ENCODE data around the gene COL19A1. TPM values are rescaled to one million over a fixed set of nuclear protein-coding genes. Genes with fewer than 3 reads are reported as not detected.

The COL19A1 gene
- total RNA-seq, 4 donors from 2014 or later = 0.35 to 5.0 (median 0.62) TPM

DNA sequence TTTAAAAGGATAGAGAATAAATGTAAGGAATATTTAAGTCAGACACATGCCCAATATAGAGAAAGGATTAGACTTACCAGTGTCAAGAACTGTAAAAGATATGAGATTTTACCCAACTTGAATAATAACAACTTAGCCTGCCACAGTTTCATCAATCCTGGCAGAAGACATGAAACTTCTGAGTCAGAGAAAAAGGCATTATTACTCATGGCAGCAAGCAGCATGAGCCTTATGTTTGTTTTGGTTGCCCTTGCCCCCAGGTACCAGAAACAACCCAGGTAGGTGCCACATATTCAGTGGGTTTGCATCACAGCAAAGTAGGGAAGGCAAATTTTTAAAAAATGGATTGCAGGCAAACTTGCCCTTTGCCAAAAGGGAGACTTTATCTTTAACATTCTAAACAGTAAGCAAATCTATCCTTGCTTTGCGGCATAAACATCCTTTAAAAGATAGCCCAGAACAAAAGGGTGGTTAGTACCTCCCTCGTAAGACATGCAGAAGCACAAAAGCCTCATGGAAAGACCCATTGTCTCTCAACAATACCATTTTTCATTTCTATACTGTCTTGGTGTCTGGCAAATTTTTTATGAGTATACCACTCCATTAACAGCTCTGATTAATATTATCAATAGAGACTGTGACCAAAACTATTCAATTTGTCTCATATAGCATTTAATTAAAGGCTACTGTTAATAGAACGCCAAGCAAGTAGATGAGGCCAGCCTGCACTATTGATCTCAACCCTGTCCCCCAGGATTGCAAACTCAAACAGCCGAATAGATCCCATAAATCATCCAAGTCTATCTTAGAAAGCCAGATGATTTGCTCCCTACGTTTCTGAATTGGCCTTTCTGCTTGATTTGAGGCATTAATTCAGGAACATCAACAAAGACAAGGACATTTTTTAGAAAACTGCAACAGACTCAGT is 185.1 kb downstream of the COL19A1 start:
- no peaks in the 10 kb centered on the region for H3K9me3 ChIP-seq
- H3K27ac ChIP-seq = no peak overlapping the region
- TF ChIP-seq, protein P1, sequence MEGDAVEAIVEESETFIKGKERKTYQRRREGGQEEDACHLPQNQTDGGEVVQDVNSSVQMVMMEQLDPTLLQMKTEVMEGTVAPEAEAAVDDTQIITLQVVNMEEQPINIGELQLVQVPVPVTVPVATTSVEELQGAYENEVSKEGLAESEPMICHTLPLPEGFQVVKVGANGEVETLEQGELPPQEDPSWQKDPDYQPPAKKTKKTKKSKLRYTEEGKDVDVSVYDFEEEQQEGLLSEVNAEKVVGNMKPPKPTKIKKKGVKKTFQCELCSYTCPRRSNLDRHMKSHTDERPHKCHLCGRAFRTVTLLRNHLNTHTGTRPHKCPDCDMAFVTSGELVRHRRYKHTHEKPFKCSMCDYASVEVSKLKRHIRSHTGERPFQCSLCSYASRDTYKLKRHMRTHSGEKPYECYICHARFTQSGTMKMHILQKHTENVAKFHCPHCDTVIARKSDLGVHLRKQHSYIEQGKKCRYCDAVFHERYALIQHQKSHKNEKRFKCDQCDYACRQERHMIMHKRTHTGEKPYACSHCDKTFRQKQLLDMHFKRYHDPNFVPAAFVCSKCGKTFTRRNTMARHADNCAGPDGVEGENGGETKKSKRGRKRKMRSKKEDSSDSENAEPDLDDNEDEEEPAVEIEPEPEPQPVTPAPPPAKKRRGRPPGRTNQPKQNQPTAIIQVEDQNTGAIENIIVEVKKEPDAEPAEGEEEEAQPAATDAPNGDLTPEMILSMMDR (IDR thresholded peaks at IDR 0.05) = no peak
- no peak for TF ChIP-seq POLR2A (IDR thresholded peaks at IDR 0.05)
- H3K27me3 ChIP-seq = no peaks in the 10 kb centered on the region
- DNase-seq = no peak
- no peaks in the 10 kb centered on the region for H3K4me1 ChIP-seq
- no peak overlapping the region for H3K4me3 ChIP-seq
- no peaks in the 10 kb centered on the region for H3K36me3 ChIP-seq

GRCh38 chr6:70059039-70059719 is 192.8 kb downstream of the COL19A1 start:
- H3K4me3 ChIP-seq = no peak overlapping the region
- no peak for DNase-seq
- no peak overlapping the region for H3K27ac ChIP-seq
- no peak for TF ChIP-seq POLR2A (IDR thresholded peaks at IDR 0.05)
- TF ChIP-seq, protein P1 (IDR thresholded peaks at IDR 0.05) = no peak
- no peaks in the 10 kb centered on the region for H3K9me3 ChIP-seq
- H3K36me3 ChIP-seq = no peaks in the 10 kb centered on the region
- no peaks in the 10 kb centered on the region for H3K27me3 ChIP-seq
- no peaks in the 10 kb centered on the region for H3K4me1 ChIP-seq

- Histone ChIP-seq H3K4me3 (no peak overlapping the region), H3K27ac (no peak overlapping the region), H3K27me3 (no peaks in the 10 kb centered on the region), H3K4me1 (no peaks in the 10 kb centered on the region), H3K36me3 (no peaks in the 10 kb centered on the region), H3K9me3 (no peaks in the 10 kb centered on the region)
- TF ChIP-seq, protein P1 (IDR thresholded peaks at IDR 0.05) = no peak
- TF ChIP-seq POLR2A (IDR thresholded peaks at IDR 0.05) = no peak
- DNase-seq = no peak
Measured at GRCh38 chr6:70060680-70061079, 194.3 kb downstream of the COL19A1 start.

DNA sequence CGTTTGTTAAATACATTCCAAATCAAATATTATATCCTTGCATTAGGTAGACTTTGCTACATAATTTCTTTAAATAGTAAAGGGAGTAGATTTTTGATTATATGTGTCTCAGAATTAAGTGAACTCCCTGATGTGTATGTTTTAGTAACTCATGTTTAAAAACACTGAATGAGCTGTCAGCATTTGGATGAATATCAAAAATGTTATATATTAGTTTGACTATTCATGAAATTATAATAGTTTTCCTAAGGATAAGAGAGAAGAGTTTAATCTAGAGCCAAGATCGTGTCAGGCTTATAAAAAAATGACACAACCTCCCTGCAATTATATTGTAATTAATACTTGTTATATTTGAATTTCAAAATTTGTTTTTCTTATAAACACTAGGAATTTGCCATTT is 195.2 kb downstream of the COL19A1 start:
- TF ChIP-seq POLR2A (IDR thresholded peaks at IDR 0.05) = no peak
- TF ChIP-seq, protein P1 (IDR thresholded peaks at IDR 0.05) = no peak
- Histone ChIP-seq H3K27ac (no peak overlapping the region), H3K4me3 (no peak overlapping the region), H3K4me1 (no peaks in the 10 kb centered on the region), H3K36me3 (no peaks in the 10 kb centered on the region), H3K9me3 (no peaks in the 10 kb centered on the region), H3K27me3 (no peaks in the 10 kb centered on the region)
- no peak for DNase-seq

DNA sequence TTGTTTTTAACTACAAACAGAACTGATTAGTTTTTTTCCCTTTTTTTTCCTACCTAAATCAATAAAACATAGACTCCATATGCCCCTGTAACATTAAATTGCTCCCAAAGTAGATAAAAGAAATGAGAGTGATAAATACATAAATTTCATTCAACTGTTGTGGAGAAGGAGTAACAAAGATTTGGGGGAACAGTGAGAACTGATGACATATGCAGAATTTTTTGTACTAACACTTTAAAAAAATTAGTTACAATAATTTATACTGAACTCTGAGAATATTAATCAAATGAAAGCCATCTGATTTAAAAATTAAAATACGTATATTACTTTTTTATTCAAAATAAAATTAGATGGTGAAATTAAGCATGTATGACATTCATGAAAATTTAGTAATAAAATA is 195.7 kb downstream of the COL19A1 start:
- H3K4me1 ChIP-seq = no peaks in the 10 kb centered on the region
- no peak for DNase-seq
- H3K36me3 ChIP-seq = no peaks in the 10 kb centered on the region
- H3K27ac ChIP-seq = no peak overlapping the region
- no peaks in the 10 kb centered on the region for H3K9me3 ChIP-seq
- no peak overlapping the region for H3K4me3 ChIP-seq
- H3K27me3 ChIP-seq = no peaks in the 10 kb centered on the region
- no peak for TF ChIP-seq POLR2A (IDR thresholded peaks at IDR 0.05)
- TF ChIP-seq, protein P1 (IDR thresholded peaks at IDR 0.05) = no peak
